Sigmoid colon (tissue), 7 donors: Measurements from ENCODE around the gene GAS6. TPM values are rescaled to one million over a fixed set of nuclear protein-coding genes. Genes with fewer than 3 reads are reported as not detected.
A peak's percentile ranks its signal among the peaks of the same experiment; 100 is the strongest.

Source experiments
- DNase-seq: peaks from one replicate; pipeline ENCODE4 v3.0.0-alpha.2; 2019
- H3K27ac ChIP-seq, 4 donors: fragments of 200-600 bp; sonication (generic); one replicate each; pipeline ENCODE4 v1.5.1; 2016 to 2019; ENCODE audit warnings: mild to moderate bottlenecking in 1 of 4
- H3K27me3 ChIP-seq, 3 donors: fragments of 200-600 bp; sonication (generic); one replicate each; pipeline ENCODE4 v1.5.1; 2019; ENCODE audit warnings: mild to moderate bottlenecking in 1 of 3
- H3K36me3 ChIP-seq, 4 donors: fragments of 200-600 bp; sonication (generic); one replicate each; pipeline ENCODE4 v1.5.1; 2016 to 2019
- H3K4me1 ChIP-seq, 4 donors: fragments of 200-600 bp; sonication (generic); one replicate each; pipeline ENCODE4 v1.5.1; 2017 to 2019
- H3K4me3 ChIP-seq, 4 donors: fragments of 200-600 bp; sonication (generic); one replicate each; pipeline ENCODE4 v1.5.1; 2017 to 2019; ENCODE audit warnings: mild to moderate bottlenecking in 2 of 4, moderate library complexity in 1 of 4
- H3K9me3 ChIP-seq, 4 donors: fragments of 200-600 bp in 3 of 4; sonication (generic) in 3 of 4; one replicate each; pipeline versions ENCODE4 v1.5.1 to v1.6.1; 2013 to 2019
- CTCF ChIP-seq, 4 experiments: fragments of 450-650 bp in 3 of 4; fragments of 200-600 bp in 1 of 4; IDR thresholded peaks; one replicate each; pipeline ENCODE4 v1.5.1; 2016 to 2019; ENCODE audit warnings: antibody characterized with exemption in 4 of 4, mild to moderate bottlenecking in 3 of 4, moderate library complexity in 2 of 4
- EP300 ChIP-seq, 4 donors: sonication (generic); formaldehyde crosslinking; IDR thresholded peaks; one replicate each; pipeline ENCODE4 v1.6.1; 2017; ENCODE audit warnings: antibody characterized with exemption in 4 of 4
- POLR2A ChIP-seq, 2 donors: fragments of 450-650 bp; IDR thresholded peaks; one replicate each; pipeline ENCODE4 v1.6.1; 2016; ENCODE audit warnings: antibody characterized with exemption in 2 of 2, mild to moderate bottlenecking in 2 of 2, moderate library complexity in 2 of 2
- POLR2AphosphoS5 ChIP-seq, 4 donors: sonication (generic); formaldehyde crosslinking; IDR thresholded peaks; one replicate each; pipeline ENCODE4 v1.6.1; 2017; ENCODE audit warnings: antibody characterized with exemption in 4 of 4
- WGBS, 2 donors: extraction: QIAGEN DNeasy Blood & Tissue Kit; methylation state at CpG; one replicate each; pipeline ENCODE4 v1.1.7; 2013; 5-methylcytosine and 5-hydroxymethylcytosine counted together
- intact Hi-C: fragments of 100-400 bp; cut with DNase I; formaldehyde crosslinking; loops from one replicate; pipeline ENCODE4 v1.15.1; 2023
- polyA plus RNA-seq, 3 donors: library from polyadenylated mRNA; stranded (reverse); fragments of 200-250 nt; gene quantifications; one replicate each; pipeline ENCODE4 v1.2.3, GENCODE V29; 2013
- total RNA-seq, 4 donors: library from RNA; depleted of rRNA; stranded (reverse); fragments of >200 nt; gene quantifications; one replicate each; pipeline ENCODE4 v1.1.0, GENCODE V29; 2016
- donor health status: healthy with polysubstance abuse.
- donor health status: Bipolar disorder and iron deficiency.
- donor health status: healthy.

Gene GAS6
- total and polyA plus RNA-seq, 7 donors = 27.0 to 105 (median 58.1) TPM

GRCh38 chr13:113865427-113865826 is 1.6 kb upstream of the GAS6 start:
- H3K27me3 ChIP-seq = no peaks in the 10 kb centered on the region
- no peak for DNase-seq
- no peaks in the 10 kb centered on the region for H3K9me3 ChIP-seq
- no peaks in the 10 kb centered on the region for H3K36me3 ChIP-seq
- no peak overlapping the region for H3K4me3 ChIP-seq
- peaks cover 0 to 39% (median 21%) of the 10 kb centered on the region in 4 donors for H3K4me1 ChIP-seq
- 95 to 97% methylated on average over 4 of the region's 4 CpGs for WGBS, 2 donors
- peak overlapping the region in 1 of 4 donors; percentile 27 for H3K27ac ChIP-seq
- intact Hi-C loops = no loop called here
- TF ChIP-seq POLR2A (IDR thresholded peaks at IDR 0.05) (no peak), CTCF (IDR thresholded peaks at IDR 0.05) (no peak), POLR2AphosphoS5 (IDR thresholded peaks at IDR 0.05) (no peak), EP300 (IDR thresholded peaks at IDR 0.05) (no peak)

- no peaks in the 10 kb centered on the region for H3K36me3 ChIP-seq
- no peaks in the 10 kb centered on the region for H3K9me3 ChIP-seq
- no peak for DNase-seq
- no peaks in the 10 kb centered on the region for H3K27me3 ChIP-seq
- TF ChIP-seq POLR2AphosphoS5 (IDR thresholded peaks at IDR 0.05) (no peak), CTCF (IDR thresholded peaks at IDR 0.05) (no peak), POLR2A (IDR thresholded peaks at IDR 0.05) (no peak), EP300 (IDR thresholded peaks at IDR 0.05) (no peak)
- peak overlapping the region; percentile 75 to 93 (median 82) for H3K27ac ChIP-seq
- H3K4me3 ChIP-seq = peak overlapping the region; percentile 26 to 81 (median 74)
- WGBS, 2 donors = 4 to 24% methylated on average over 10 of the region's 10 CpGs
- peaks cover 0 to 39% (median 21%) of the 10 kb centered on the region in 4 donors for H3K4me1 ChIP-seq
- intact Hi-C loops = loop anchor here (1.0 kb wide), 1 partner anchor 47 kb away; no protein-coding TSS in a partner anchor
Observed at GRCh38 chr13:113864273-113864890, 506 bp upstream of the GAS6 start.

GRCh38 chr13:113862931-113863523 is 849 bp downstream of the GAS6 start:
- no peak for DNase-seq
- intact Hi-C loops = loop anchor here (2.0 kb wide), 1 partner anchor 24 kb away; no protein-coding TSS in a partner anchor
- 2 to 4% methylated on average over 60 of the region's 60 CpGs for WGBS, 2 donors
- Histone ChIP-seq H3K4me3 (peak overlapping the region; percentile 42 to 81 (median 74)), H3K27me3 (no peaks in the 10 kb centered on the region), H3K9me3 (no peaks in the 10 kb centered on the region), H3K27ac (peak overlapping the region; percentile 75 to 93 (median 82)), H3K4me1 (peaks cover 0 to 39% (median 21%) of the 10 kb centered on the region in 4 donors), H3K36me3 (no peaks in the 10 kb centered on the region)
- TF ChIP-seq CTCF (IDR thresholded peaks at IDR 0.05) = no peak
- peak in 2 of 4 donors; percentile 11 to 19 for TF ChIP-seq POLR2AphosphoS5 (IDR thresholded peaks at IDR 0.05)
- TF ChIP-seq POLR2A (IDR thresholded peaks at IDR 0.05) = no peak
- TF ChIP-seq EP300 (IDR thresholded peaks at IDR 0.05) = peak in 1 of 4 donors; percentile 25

- peak in 1 of 4 donors; percentile 10 for TF ChIP-seq POLR2AphosphoS5 (IDR thresholded peaks at IDR 0.05)
- no peak for TF ChIP-seq POLR2A (IDR thresholded peaks at IDR 0.05)
- WGBS, 2 donors = 18 to 67% methylated on average over 31 of the region's 31 CpGs
- Histone ChIP-seq H3K27me3 (no peaks in the 10 kb centered on the region), H3K4me1 (peaks cover 0 to 39% (median 27%) of the 10 kb centered on the region in 4 donors), H3K36me3 (no peaks in the 10 kb centered on the region), H3K27ac (peak overlapping the region; percentile 75 to 93 (median 82)), H3K9me3 (no peaks in the 10 kb centered on the region), H3K4me3 (peak overlapping the region; percentile 42 to 81 (median 74))
- no peak for DNase-seq
- intact Hi-C loops = loop anchor here (2.0 kb wide), 1 partner anchor 24 kb away; no protein-coding TSS in a partner anchor
Observed at GRCh38 chr13:113862191-113862930, 1.5 kb downstream of the GAS6 start.
